Right kidney (tissue), 1 donor: ENCODE data around the gene ENAH.
"Not testable (repeated sequence)": the region's sequence is repeated elsewhere in the genome, so short reads cannot be mapped to it uniquely, and the experiment has no call there.

ENCODE experiments used
- DNase-seq: peaks from one replicate; pipeline ENCODE4 v3.0.0-alpha.2; 2016

ENAH gene

GRCh38 chr1:225645194-225645895, 7.6 kb downstream of the ENAH start:
- DNase-seq = no peak

- no peak for DNase-seq
Measured at GRCh38 chr1:225644666-225645065, 8.3 kb downstream of the ENAH start.

- no peak for DNase-seq
Measured at GRCh38 chr1:225642177-225642576, 10.7 kb downstream of the ENAH start.

- no peak for DNase-seq
Measured at GRCh38 chr1:225638853-225639252, 14.1 kb downstream of the ENAH start.

- no peak for DNase-seq
Measured at GRCh38 chr1:225637651-225638199, 15.2 kb downstream of the ENAH start.

GRCh38 chr1:225636992-225637391, 15.9 kb downstream of the ENAH start:
- not testable (repeated sequence) for DNase-seq

GRCh38 chr1:225635649-225636048, 17.3 kb downstream of the ENAH start:
- no peak for DNase-seq

- DNase-seq = not testable (repeated sequence)
Measured at GRCh38 chr1:225632836-225633235, 20.1 kb downstream of the ENAH start.

GRCh38 chr1:225631021-225631663, 21.8 kb downstream of the ENAH start:
- DNase-seq = no peak

GRCh38 chr1:225629483-225629882, 23.4 kb downstream of the ENAH start:
- DNase-seq = no peak

GRCh38 chr1:225628794-225629193, 24.1 kb downstream of the ENAH start:
- not testable (repeated sequence) for DNase-seq

GRCh38 chr1:225627304-225627947, 25.5 kb downstream of the ENAH start:
- no peak for DNase-seq

GRCh38 chr1:225626698-225627097, 26.2 kb downstream of the ENAH start:
- no peak for DNase-seq

GRCh38 chr1:225617956-225618355, 35.0 kb downstream of the ENAH start:
- no peak for DNase-seq

- no peak for DNase-seq
Measured at GRCh38 chr1:225617479-225617878, 35.4 kb downstream of the ENAH start.

GRCh38 chr1:225615403-225615790, 37.5 kb downstream of the ENAH start:
- not testable (repeated sequence) for DNase-seq

- no peak for DNase-seq
Measured at GRCh38 chr1:225613006-225613405, 39.9 kb downstream of the ENAH start.

GRCh38 chr1:225612287-225612686, 40.6 kb downstream of the ENAH start:
- no peak for DNase-seq

GRCh38 chr1:225611537-225612223, 41.2 kb downstream of the ENAH start:
- DNase-seq = no peak

GRCh38 chr1:225610539-225610938, 42.4 kb downstream of the ENAH start:
- no peak for DNase-seq

- no peak for DNase-seq
Measured at GRCh38 chr1:225608014-225608796, 44.7 kb downstream of the ENAH start.

- DNase-seq = no peak
Measured at GRCh38 chr1:225607355-225607754, 45.6 kb downstream of the ENAH start.
